HG03139 (cell line): ENCODE results near the gene SEMA6B.
"Not testable (repeated sequence)": the region's sequence is repeated elsewhere in the genome, so short reads cannot be mapped to it uniquely, and the experiment has no call there.

Experiments
- ATAC-seq: cut with Tn5 transposase; IDR thresholded peaks from one replicate; pipeline ENCODE4 v1.9.1; 2021; ENCODE audit not compliant: unreplicated experiment

Gene SEMA6B

GRCh38 chr19:4576016-4576933 is 16.8 kb upstream of the SEMA6B start:
- no peak for ATAC-seq

GRCh38 chr19:4575267-4576015 is 16.0 kb upstream of the SEMA6B start:
- ATAC-seq, result no peak

- ATAC-seq, result no peak
Observed at GRCh38 chr19:4573682-4574081, 14.2 kb upstream of the SEMA6B start.

DNA sequence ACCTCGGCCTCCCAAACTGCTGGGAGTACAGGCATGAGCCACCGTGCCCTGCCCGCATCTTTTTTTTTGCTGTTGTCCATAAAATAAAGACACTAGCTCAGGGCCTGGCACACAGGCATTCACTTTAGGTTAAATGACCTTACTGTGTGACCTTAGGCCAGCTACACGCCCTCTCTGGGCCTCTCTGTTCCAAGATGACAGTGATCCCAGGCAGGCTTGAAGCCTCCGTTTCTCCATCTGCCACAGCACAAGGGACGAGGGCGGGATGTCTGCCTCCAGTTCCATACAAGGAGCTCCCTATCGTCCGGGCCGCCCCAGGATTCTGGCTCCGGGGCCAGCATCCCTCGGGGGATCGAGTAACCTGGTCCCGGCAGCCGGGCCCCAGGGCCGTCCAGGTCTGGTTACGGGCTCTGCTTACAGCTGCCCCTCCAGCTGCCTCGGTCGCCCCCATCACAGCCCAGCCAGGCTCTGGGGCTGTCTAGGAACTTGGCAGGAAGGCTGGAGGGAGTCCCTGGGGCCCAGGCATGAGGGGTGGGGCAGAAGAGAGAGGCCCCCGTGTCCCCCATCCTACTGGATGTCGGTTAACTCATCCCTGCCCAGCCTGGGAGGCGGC is 11.9 kb upstream of the SEMA6B start:
- ATAC-seq, result no peak

- no peak for ATAC-seq
Observed at GRCh38 chr19:4570916-4571304, 11.4 kb upstream of the SEMA6B start.

DNA sequence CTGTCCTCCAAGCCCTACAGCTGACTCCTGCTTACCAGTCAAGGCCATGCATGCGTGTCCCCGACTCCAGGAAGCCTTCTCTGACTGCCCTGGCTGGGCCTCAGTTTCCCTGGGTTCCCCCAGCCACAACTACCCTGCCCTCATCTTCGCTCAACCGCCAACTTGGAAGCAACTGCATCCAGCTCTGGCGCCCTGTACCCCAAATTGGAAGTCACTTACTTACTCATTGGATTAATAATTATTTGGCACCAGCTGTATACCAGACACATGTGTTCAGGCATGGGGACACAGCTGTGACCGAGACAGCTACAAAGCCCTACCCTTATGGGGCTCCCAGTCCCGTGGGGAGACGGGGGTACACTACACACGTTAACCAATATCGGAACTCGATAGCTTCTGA is 10.9 kb upstream of the SEMA6B start:
- ATAC-seq, result no peak

GRCh38 chr19:4568886-4569285 is 9.4 kb upstream of the SEMA6B start:
- no peak for ATAC-seq

- ATAC-seq, result no peak
Observed at GRCh38 chr19:4567584-4568071, 8.1 kb upstream of the SEMA6B start.

GRCh38 chr19:4566402-4567051 is 7.0 kb upstream of the SEMA6B start:
- ATAC-seq, result no peak

DNA sequence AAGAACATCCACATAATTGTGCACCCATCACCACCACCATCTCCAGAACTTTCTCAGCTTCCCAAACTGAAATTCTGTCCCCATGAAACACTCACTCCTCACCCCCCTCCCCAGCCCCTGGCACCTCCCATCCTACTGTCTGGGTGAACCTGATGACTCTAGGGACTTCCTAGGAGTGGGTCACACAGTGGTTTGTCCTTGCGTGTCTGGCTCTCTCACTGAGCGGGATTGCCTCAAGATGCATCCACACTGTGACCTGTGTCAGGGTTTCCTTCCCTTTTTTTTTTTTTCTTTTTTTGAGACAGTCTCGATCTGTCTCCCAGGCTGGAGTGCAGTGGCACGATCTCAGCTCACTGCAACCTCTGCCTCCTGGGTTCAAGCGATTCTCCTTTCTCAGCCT is 4.1 kb upstream of the SEMA6B start:
- not testable (repeated sequence) for ATAC-seq

DNA sequence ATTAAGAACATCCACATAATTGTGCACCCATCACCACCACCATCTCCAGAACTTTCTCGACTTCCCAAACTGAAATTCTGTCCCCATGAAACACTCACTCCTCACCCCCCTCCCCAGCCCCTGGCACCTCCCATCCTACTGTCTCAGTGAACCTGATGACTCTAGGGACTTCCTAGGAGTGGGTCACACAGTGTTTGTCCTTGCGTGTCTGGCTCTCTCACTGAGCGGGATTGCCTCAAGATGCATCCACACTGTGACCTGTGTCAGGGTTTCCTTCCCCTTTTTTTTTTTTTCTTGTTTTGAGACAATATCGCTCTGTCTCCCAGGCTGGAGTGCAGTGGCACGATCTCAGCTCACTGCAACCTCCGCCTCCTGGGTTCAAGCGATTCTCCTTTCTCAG is 2.6 kb upstream of the SEMA6B start:
- not testable (repeated sequence) for ATAC-seq

DNA sequence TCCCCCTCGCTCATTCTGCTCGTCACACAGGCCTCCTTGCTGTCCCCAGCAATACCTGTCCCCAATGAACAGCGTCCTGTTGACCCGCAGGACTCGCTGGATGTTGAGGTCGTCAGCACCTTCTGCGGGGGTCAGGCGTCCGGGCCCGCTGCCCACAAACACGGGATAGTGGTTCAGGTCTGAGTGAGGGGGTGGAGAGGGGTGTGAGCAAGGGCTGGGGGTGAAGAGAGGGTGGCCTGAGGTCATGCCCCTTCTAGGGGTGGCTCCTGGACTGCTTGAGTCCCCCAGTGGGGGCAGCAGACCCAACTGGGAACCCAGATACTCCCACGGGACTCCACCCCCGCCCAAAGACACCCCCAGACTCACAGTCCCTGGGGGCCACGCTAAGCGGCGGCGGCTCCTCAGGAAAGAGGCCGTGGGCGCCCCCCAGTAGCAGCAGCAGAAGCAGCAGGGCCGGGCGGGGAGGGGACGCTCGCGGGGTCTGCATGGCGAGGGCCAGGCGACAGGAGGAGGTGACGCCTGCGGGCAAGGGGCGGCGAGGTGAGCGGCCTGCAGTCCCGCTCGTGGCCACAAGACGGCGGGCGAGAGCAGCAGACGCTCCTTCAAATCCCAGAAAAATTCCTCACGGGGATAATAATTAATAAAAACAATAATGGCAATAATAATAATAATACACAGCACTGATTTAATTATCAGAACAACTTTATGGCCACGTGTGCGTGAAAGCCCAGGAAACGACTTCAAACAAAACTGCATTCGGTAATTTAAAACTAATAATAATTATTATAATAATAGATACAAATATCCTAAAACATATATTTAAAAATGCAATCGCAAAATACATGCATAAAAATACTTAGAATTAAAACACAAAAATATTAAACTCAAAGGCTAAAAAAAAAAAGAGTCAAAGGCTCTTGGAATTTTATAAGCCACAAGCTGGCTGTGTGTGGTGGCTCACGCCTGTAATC is 1.2 kb downstream of the SEMA6B start:
- no peak for ATAC-seq

GRCh38 chr19:4557144-4557970 is 2.1 kb downstream of the SEMA6B start:
- no peak for ATAC-seq

DNA sequence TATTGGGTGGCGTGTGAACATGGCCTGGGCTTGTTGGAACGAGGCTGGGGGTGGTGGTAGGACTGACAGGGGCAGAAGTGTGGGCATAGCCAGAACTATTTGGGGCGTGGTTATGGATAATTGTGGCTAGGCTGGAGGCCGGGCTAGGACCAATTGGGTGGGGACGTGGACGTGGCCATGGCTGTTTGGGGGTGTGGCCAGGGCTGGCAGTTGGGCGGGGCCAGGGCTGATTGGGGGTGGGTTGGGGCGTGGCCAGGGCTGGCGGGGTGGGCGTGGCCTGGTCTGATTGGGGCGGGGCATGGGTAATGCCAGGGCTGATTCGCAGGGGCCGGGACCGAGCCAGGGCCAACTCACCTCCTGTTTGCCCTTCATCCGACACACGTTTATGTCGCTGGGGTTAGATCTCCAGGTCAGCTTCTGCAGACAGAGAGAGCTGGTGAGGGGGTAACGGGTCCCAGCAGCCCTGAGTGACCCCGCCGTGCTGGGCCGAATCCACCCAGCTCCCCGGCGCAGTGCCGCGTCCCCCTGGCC is 2.8 kb downstream of the SEMA6B start:
- no peak for ATAC-seq

- no peak for ATAC-seq
Observed at GRCh38 chr19:4555657-4556561, 3.6 kb downstream of the SEMA6B start.

GRCh38 chr19:4554717-4555116 is 4.8 kb downstream of the SEMA6B start:
- no peak for ATAC-seq

DNA sequence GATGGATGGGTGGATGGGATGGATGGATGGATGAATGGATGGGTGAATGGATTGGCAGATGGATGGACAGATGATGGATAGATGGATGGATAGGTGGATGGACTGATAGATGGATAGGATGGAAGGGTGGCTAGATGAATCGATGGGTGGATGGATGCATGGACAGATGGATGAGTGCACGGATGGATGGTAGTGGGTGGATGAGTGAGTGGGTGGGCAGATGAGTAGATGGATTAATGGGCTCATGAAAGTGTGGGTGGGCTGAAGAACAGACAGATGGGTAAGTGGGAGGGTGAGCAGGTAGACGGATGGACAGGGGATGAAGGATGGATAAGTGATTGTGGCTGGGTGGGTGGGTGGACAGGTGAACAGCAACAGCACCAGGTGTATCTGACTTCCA is 5.7 kb downstream of the SEMA6B start:
- no peak for ATAC-seq
